GM21717 (cell line): ENCODE results near the gene SNN.

Experiments
- ATAC-seq: cut with Tn5 transposase; IDR thresholded peaks from one replicate; pipeline ENCODE4 v1.9.1; 2021; ENCODE audit warnings: mild to moderate bottlenecking, moderate library complexity; ENCODE audit not compliant: unreplicated experiment

The SNN gene

GRCh38 chr16:11667824-11668622 lies at the start of gene SNN:
TSS of gene SNN (plus strand) at chr16:11668455. CDS start at chr16:11676060, 7,605 bp downstream.
- ATAC-seq, result peak; percentile 46

- ATAC-seq, result no peak
Observed at GRCh38 chr16:11619327-11619851, 48.9 kb upstream of the SNN start.

- no peak for ATAC-seq
Observed at GRCh38 chr16:11620243-11621003, 47.8 kb upstream of the SNN start.

- no peak for ATAC-seq
Observed at GRCh38 chr16:11621539-11621919, 46.7 kb upstream of the SNN start.

- ATAC-seq, result no peak
Observed at GRCh38 chr16:11621920-11622651, 46.2 kb upstream of the SNN start.

GRCh38 chr16:11624205-11624604 lies 44.0 kb upstream of the SNN start:
- no peak for ATAC-seq

- ATAC-seq, result no peak
Observed at GRCh38 chr16:11624636-11625607, 43.3 kb upstream of the SNN start.

GRCh38 chr16:11625769-11626168 lies 42.5 kb upstream of the SNN start:
- no peak for ATAC-seq

- no peak for ATAC-seq
Observed at GRCh38 chr16:11626657-11627291, 41.5 kb upstream of the SNN start.

- no peak for ATAC-seq
Observed at GRCh38 chr16:11627292-11627663, 41.0 kb upstream of the SNN start.

- no peak for ATAC-seq
Observed at GRCh38 chr16:11627822-11628457, 40.3 kb upstream of the SNN start.

- no peak for ATAC-seq
Observed at GRCh38 chr16:11629071-11630030, 38.9 kb upstream of the SNN start.

- ATAC-seq, result no peak
Observed at GRCh38 chr16:11630046-11630767, 38.0 kb upstream of the SNN start.

- no peak for ATAC-seq
Observed at GRCh38 chr16:11630768-11631056, 37.5 kb upstream of the SNN start.

- no peak for ATAC-seq
Observed at GRCh38 chr16:11631214-11631613, 37.0 kb upstream of the SNN start.

GRCh38 chr16:11632455-11632939 lies 35.8 kb upstream of the SNN start:
- ATAC-seq, result no peak

- no peak for ATAC-seq
Observed at GRCh38 chr16:11633113-11633512, 35.1 kb upstream of the SNN start.

- no peak for ATAC-seq
Observed at GRCh38 chr16:11634312-11634711, 33.9 kb upstream of the SNN start.
